NCI-H2029 (cell line): ENCODE measurements around the gene ATP11C.
"Not testable (repeated sequence)": the region's sequence is repeated elsewhere in the genome, so short reads cannot be mapped to it uniquely, and the experiment has no call there.

Source experiments
- DNase-seq: peaks from one replicate; lab custom pipeline; 2025; lab: John Stamatoyannopoulos, UW

The ATP11C gene

GRCh38 chrX:139924069-139924695 is 8.7 kb downstream of the ATP11C start:
- DNase-seq, result no peak

DNA sequence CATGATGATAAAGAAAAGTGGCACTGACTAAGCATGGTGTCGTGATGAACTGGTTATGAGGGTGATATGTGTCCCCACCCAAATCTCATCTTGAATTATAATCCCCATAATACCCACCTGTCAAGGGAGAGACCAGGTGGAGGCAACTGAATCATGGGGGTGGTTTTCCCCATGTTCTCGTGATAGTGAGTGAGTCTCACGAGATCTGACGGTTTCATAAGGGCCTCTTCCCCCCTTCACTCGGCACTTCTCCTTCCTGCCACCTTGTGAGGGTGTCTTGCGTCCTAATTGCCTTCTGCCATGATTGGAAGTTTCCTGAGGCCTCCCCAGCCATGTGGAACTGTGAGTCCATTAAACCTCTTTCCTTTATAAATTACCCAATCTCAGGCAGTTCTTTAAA is 11.7 kb downstream of the ATP11C start:
- not testable (repeated sequence) for DNase-seq

GRCh38 chrX:139920316-139920715 is 12.5 kb downstream of the ATP11C start:
- no peak for DNase-seq

DNA sequence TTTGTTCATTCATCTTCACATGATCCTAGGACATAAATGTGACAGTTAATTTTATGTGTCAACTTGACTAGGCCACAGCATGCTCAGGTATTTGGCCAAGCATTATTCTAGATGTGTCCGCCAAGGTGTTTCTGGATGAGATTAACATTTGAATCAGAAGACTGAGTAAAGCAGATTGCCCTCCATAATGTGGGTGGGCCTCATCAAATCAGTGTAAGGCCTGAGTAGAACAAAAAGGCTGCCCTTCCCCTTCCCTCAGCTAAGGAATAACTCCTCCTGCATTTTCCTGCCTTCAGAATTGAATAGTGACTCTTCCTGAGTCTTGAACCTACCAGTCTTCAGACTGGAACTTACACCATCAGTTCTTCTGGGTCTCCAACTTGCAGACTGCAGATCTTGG is 18.4 kb downstream of the ATP11C start:
- DNase-seq, result no peak

- no peak for DNase-seq
These were observed 23.1 kb downstream of the ATP11C start for GRCh38 chrX:139909712-139910111.

DNA sequence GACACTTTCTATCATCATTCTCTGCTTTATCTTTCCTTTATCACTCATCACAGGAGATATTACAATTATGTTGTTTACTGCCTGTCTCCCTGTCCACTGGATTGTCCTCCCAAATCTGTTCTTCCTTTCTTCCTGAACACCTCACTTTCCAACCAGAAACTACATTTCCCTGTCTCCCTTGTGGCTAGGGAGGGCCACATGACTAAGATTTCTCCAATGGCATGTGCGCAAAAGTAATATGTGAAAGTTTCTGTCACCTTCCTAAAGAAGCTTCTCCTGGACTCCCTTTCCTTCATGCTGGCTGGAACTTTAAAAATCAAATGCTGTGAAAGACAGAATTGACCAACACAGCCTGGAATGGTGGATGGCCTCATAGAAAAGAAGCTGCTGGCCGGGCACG is 25.8 kb downstream of the ATP11C start:
- DNase-seq, result no peak

- DNase-seq, result no peak
These were observed 27.1 kb downstream of the ATP11C start for GRCh38 chrX:139905743-139906142.

- DNase-seq, result no peak
These were observed 27.8 kb downstream of the ATP11C start for GRCh38 chrX:139905051-139905450.

GRCh38 chrX:139903210-139903609 is 29.6 kb downstream of the ATP11C start:
- no peak for DNase-seq

DNA sequence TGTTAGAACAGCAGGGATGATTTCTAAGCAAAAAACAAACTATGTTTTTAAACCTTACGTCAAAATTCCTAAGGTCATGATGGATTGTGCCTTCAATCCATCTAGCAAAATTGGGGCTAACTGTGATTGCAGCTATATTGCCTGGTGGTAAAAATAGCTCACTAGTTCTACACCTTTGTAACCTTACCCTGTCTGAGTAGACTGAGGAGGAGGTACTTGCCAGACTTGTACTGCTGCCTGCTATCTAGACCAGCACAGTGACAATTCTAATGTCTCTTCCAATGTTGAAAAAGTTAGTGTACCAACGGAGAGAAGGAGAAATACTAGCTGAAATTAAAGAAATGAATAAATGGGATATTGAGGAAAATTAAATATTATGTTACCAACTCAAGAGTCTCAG is 30.3 kb downstream of the ATP11C start:
- no peak for DNase-seq

DNA sequence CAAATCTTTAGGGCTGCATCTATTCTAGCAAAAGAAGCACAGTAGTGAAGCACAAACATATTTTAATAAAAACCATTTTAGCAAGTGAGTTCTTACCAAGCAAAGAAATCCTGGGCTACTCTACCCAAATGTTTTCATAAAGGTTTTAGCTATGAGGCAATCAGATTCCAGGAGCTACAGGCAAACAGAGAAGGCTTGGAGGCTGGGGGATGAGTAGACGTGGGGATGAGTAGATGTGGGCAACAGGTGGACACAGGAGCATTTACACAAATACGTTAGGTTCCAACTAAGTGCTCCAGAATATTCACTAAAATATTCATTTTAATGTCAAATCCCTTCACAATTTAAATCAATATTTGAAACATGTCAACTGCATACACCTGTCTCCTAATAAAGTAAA is 34.5 kb downstream of the ATP11C start:
- no peak for DNase-seq

- DNase-seq, result no peak
These were observed 40.3 kb downstream of the ATP11C start for GRCh38 chrX:139892512-139892911.

DNA sequence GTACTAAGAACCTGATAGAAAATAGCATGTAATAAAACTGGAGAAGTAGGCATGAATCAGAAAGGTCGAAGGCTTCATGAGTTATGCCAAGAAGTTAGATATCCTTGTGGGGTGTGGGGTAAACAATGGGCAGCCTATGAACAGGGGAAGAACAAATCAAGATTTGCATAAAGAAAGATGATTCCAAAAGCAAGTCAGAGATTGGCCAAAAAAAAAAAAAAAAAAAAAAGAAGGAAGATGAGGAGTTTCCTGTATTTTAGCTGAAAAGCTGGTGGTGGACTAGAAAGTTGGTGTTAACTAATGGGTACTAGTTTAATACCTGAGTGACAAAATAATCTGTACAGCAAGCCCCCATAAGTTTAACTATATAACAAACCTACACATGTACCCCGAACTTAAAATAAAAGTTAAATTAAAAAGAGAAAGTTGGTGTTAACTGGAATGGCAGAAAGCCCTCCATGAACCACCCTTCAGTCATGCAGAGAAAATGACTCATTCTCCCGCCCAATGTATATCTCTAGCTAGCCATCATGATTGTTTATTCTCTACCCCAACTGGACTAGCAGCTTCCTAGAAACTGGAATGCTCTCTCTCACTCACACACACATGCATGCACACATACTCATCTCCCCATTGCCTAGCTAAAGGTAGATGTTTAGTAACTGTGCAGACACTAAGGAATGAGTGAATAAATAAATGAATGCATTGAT is 41.7 kb downstream of the ATP11C start:
- no peak for DNase-seq

DNA sequence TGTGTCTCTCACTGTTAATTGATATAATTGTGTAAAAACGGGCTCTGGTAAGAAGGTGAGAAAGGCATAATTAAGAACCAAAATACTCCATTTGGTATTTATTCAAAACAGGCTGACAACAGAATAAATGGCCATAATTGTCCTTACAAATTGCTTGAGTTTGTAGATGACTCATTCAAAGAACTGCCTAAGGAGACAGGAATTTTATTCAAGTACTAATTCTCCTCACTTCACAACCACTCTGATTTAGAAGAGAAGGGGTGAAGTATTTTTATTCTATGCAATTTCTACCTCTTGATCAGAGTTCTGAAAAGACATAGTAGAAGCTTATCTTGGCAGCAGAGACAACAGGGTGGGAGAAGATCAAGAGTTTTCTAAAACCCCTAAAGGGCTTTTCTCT is 43.1 kb downstream of the ATP11C start:
- no peak for DNase-seq

GRCh38 chrX:139883984-139884383 is 48.9 kb downstream of the ATP11C start:
- DNase-seq, result no peak

DNA sequence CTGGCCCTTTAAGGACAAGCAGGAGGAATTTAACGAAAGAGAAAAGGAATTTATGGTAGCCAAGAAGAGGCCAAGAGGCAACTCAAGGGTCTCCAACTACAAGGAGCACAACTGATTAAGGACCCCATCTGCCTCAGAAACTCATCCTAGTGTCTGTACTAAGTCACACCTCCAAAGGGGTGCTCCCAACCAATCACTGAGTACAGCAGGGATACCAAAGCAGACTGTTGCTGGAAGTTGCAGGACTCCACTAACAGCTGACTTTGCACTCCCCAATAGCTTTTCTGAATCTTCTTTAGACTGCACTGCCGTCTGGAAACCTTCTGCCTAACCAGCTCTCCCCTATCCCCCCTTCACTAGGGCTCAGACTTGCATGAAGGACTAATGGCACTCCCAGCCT is 50.6 kb downstream of the ATP11C start:
- no peak for DNase-seq

GRCh38 chrX:139881572-139881971 is 51.3 kb downstream of the ATP11C start:
- no peak for DNase-seq

- no peak for DNase-seq
These were observed 51.7 kb downstream of the ATP11C start for GRCh38 chrX:139881130-139881529.

DNA sequence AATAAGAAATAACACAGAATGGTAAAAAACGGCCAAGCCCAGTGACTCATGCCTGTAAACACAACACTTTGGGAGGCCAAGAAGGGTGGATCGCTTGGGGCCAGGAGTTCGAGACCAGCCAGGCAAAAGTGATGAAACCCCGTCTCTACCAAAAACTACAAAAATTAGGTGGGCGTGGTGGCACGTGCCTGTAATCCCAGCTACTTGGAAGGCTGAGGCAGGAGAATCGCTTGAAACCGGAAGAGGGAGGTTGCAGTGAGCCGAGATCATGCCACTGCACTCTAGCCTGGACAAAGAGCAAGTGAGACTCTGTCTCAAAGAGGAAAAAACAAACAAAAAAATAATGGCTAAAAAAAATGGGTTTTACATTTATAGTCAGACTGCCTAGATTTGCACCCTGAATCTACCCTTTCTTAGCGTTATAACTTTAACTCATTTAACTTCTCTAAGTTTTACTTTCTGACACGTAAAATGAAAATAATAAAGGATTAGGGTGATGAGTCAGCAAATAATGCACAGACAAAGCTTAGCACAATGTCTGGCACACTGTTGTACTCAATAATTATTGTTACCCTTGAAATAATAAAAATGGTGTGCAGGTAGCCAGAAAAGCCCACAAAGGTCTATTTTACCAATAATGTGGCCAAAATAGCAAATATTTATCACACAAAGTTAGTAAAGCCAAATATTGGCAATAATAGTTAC is 55.0 kb downstream of the ATP11C start:
- DNase-seq, result no peak

- no peak for DNase-seq
These were observed 57.0 kb downstream of the ATP11C start for GRCh38 chrX:139875841-139876240.

DNA sequence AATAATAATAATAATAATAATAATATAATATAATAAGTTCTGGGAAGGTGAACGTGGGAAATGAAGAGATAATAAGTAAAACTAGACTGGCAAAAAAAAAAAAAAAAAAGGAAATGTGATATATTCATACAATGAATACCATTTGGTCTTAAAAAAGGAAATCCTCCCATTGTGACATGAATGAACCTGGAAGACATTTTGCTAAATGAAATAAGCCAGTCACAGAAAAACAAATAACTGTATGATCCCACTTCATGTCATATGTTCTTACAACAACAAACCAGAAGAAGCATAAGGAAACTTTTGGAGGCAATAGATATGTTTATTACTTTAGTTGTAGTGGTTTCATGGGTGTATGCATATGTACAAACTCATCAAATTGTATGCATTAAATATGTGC is 63.1 kb downstream of the ATP11C start:
- DNase-seq, result no peak

DNA sequence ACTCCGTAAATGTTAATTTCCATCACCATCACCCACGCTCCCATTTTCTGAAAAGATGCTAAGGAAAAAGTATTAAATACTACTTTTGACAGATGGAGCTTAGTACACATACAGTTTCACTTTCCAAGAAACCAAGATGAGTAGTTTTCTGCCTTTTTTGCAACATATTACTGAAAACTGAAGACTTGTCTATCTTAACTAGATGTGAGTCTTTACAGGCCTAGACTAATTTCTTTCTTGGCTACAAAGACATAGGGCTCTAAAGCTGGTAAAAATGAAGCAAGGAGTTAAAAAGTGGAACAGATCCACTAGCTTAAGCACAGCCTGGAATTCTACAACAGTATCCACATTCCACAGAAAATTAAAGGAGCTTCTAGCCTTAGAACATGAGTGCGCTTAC is 68.2 kb downstream of the ATP11C start:
- no peak for DNase-seq

DNA sequence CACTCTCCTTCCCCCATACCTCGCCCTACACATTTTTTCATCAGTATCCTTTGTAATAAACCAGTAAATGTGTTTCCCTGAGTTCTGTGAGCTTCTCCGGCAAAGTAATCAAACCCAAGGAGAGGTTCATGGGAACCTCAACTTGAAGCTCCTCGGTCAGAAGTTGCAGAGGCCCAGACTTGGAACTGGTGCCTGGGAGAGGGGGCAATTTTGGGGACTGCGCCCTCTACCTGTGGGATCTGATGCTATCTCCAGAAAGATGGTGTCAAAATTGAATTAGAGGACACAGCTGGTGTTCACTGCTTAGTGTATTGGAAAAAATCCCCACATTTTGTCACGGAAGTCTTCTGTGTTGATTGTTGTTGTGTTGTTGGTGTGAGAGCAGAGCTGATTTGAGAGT is 70.6 kb downstream of the ATP11C start:
- DNase-seq, result no peak
